ENCODE data around the gene GOLGA5.

The GOLGA5 gene

GRCh38 chr14:92753250-92753649, 40.9 kb upstream of the GOLGA5 start:
- no peaks in the 10 kb centered on the region for H3K27me3 ChIP-seq (replicated peaks)
- no peak overlapping the region for H3K27ac ChIP-seq
- H3K4me3 ChIP-seq (ENCODE audit: low read depth, low read length): no peak overlapping the region
- TF ChIP-seq, protein P1, sequence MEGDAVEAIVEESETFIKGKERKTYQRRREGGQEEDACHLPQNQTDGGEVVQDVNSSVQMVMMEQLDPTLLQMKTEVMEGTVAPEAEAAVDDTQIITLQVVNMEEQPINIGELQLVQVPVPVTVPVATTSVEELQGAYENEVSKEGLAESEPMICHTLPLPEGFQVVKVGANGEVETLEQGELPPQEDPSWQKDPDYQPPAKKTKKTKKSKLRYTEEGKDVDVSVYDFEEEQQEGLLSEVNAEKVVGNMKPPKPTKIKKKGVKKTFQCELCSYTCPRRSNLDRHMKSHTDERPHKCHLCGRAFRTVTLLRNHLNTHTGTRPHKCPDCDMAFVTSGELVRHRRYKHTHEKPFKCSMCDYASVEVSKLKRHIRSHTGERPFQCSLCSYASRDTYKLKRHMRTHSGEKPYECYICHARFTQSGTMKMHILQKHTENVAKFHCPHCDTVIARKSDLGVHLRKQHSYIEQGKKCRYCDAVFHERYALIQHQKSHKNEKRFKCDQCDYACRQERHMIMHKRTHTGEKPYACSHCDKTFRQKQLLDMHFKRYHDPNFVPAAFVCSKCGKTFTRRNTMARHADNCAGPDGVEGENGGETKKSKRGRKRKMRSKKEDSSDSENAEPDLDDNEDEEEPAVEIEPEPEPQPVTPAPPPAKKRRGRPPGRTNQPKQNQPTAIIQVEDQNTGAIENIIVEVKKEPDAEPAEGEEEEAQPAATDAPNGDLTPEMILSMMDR (IDR thresholded peaks at IDR 0.05; ENCODE audit: low read depth, low read length, missing control alignments): no peak
- in situ Hi-C loops (cut with HindIII; ENCODE audit: low pct_ligation_motif_present, low sequenced_read_pairs): no loop called here
- no peaks in the 10 kb centered on the region for H3K36me3 ChIP-seq (replicated peaks)
- DNase-seq: no peak

DNA sequence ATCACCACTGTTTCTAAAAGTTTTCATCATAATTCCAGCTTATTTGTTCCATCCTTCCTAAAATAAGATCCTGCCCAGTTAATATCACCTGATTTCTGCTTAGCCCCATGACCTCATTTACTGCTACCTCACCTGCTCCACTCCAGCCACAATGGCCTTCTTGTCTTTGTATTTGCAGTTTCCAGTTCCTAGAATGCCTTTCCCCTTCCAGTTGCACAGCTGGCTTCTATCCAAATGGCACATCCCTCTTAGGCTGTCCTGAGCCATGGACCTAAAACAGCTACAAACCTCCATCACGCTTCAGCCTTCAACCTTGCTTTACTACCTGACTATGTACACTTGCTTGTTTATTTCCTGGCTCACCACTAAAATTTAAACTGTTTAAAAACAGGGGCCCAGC, 39.1 kb upstream of the GOLGA5 start:
- DNase-seq: no peak
- in situ Hi-C loops (cut with HindIII; ENCODE audit: low pct_ligation_motif_present, low sequenced_read_pairs): no loop called here
- H3K27me3 ChIP-seq (replicated peaks): no peaks in the 10 kb centered on the region
- no peaks in the 10 kb centered on the region for H3K36me3 ChIP-seq (replicated peaks)
- no peak overlapping the region for H3K4me3 ChIP-seq (ENCODE audit: low read depth, low read length)
- H3K27ac ChIP-seq: no peak overlapping the region
- TF ChIP-seq, protein P1 (IDR thresholded peaks at IDR 0.05; ENCODE audit: low read depth, low read length, missing control alignments): no peak

DNA sequence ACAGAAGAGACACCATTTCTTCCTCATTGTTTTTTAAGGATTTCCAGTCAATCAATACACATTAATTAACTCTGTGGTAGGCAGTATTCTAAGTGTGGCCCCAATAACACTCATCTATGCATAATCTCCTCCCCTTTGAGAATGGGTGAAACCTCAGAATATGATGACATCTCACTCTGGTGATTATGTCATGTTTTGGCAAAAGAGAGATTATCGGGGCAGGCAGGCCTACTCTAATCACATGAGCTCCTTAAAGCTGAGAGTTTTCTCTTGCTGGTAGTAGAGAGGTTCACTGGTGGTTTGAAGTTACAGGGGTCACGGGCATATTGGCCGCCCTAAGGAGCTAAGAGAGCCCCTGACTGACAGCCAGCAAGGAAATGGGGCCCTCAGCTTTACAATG, 38.6 kb upstream of the GOLGA5 start:
- H3K4me3 ChIP-seq (ENCODE audit: low read depth, low read length): no peak overlapping the region
- no peak for DNase-seq
- TF ChIP-seq, protein P1 (IDR thresholded peaks at IDR 0.05; ENCODE audit: low read depth, low read length, missing control alignments): no peak
- in situ Hi-C loops (cut with HindIII; ENCODE audit: low pct_ligation_motif_present, low sequenced_read_pairs): no loop called here
- H3K27ac ChIP-seq: no peak overlapping the region
- no peaks in the 10 kb centered on the region for H3K27me3 ChIP-seq (replicated peaks)
- H3K36me3 ChIP-seq (replicated peaks): no peaks in the 10 kb centered on the region

- no peak overlapping the region for H3K27ac ChIP-seq
- TF ChIP-seq, protein P1 (IDR thresholded peaks at IDR 0.05; ENCODE audit: low read depth, low read length, missing control alignments): no peak
- H3K36me3 ChIP-seq (replicated peaks): no peaks in the 10 kb centered on the region
- H3K27me3 ChIP-seq (replicated peaks): no peaks in the 10 kb centered on the region
- DNase-seq: no peak
- no peak overlapping the region for H3K4me3 ChIP-seq (ENCODE audit: low read depth, low read length)
- in situ Hi-C loops (cut with HindIII; ENCODE audit: low pct_ligation_motif_present, low sequenced_read_pairs): no loop called here
These were observed 37.7 kb upstream of the GOLGA5 start for GRCh38 chr14:92756446-92756845.

DNA sequence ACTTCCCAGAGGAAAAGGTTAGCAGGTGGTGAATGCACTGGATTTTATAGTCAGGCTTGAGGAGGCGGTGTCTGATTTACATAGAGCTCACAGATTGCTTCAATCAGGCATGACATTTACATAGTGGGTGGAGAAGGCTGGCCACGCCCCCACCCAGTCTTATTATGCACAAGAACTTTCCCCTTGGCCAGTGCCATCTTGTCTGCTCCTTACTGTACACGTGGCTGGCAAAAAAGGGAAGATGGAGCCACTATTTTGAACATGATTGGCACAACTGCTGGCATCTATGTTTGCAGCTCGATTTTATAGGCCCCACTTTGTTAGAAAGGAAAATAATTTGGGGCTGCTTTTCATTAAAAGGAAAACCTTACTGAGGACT, 34.8 kb upstream of the GOLGA5 start:
- Histone ChIP-seq H3K27ac (no peak overlapping the region), H3K27me3 (replicated peaks) (no peaks in the 10 kb centered on the region), H3K36me3 (replicated peaks) (no peaks in the 10 kb centered on the region), H3K4me3 (ENCODE audit: low read depth, low read length) (no peak overlapping the region)
- TF ChIP-seq, protein P1 (IDR thresholded peaks at IDR 0.05; ENCODE audit: low read depth, low read length, missing control alignments): no peak
- peak; percentile 28 for DNase-seq
- in situ Hi-C loops (cut with HindIII; ENCODE audit: low pct_ligation_motif_present, low sequenced_read_pairs): no loop called here

GRCh38 chr14:92759679-92760523, 34.2 kb upstream of the GOLGA5 start:
- TF ChIP-seq, protein P1 (IDR thresholded peaks at IDR 0.05; ENCODE audit: low read depth, low read length, missing control alignments): no peak
- Histone ChIP-seq H3K27ac (no peak overlapping the region), H3K36me3 (replicated peaks) (no peaks in the 10 kb centered on the region), H3K27me3 (replicated peaks) (no peaks in the 10 kb centered on the region), H3K4me3 (ENCODE audit: low read depth, low read length) (no peak overlapping the region)
- no peak for DNase-seq
- in situ Hi-C loops (cut with HindIII; ENCODE audit: low pct_ligation_motif_present, low sequenced_read_pairs): no loop called here
